SK-N-SH treated with all-trans-retinoic acid at 6 μM for 48 hours (cell line): ENCODE results near the gene PPP1R16B.

Experiments
- ATAC-seq: fragments of 200-7000 bp; cut with Tn5 transposase; 3 replicates; pipeline ENCODE4 v1.9.1; 2020; ENCODE audit warnings: mild to moderate bottlenecking, moderate library complexity
- ARNTL ChIP-seq: fragments of 450-650 bp; formaldehyde crosslinking; IDR thresholded peaks from 2 replicates; pipeline ENCODE4 v1.5.0; 2020; ENCODE audit warnings: low read depth, mild to moderate bottlenecking, moderate library complexity, borderline replicate concordance
- CSDC2 ChIP-seq: fragments of 250-450 bp; sonication (Bioruptor Pico); IDR thresholded peaks from 2 replicates; pipeline ENCODE4 v1.5.0; 2020; ENCODE audit warnings: mild to moderate bottlenecking, moderate library complexity
- ISL1 ChIP-seq: fragments of 250-450 bp; sonication (Bioruptor Pico); IDR thresholded peaks from 2 replicates; pipeline ENCODE4 v2.1.2; 2022; ENCODE audit warnings: mild to moderate bottlenecking, moderate library complexity
- PPARA ChIP-seq: fragments of 250-450 bp; sonication (Bioruptor Pico); IDR thresholded peaks from 2 replicates; pipeline ENCODE4 v1.5.0; 2020; ENCODE audit warnings: mild to moderate bottlenecking, borderline replicate concordance
- SNAI2 ChIP-seq: fragments of 250-450 bp; sonication (Bioruptor Pico); IDR thresholded peaks from 2 replicates; pipeline ENCODE4 v1.5.0; 2020; ENCODE audit warnings: mild to moderate bottlenecking, moderate library complexity
- ZC3H10 ChIP-seq: fragments of 250-450 bp; sonication (Bioruptor Pico); IDR thresholded peaks from 2 replicates; pipeline ENCODE4 v1.5.1; 2021; ENCODE audit warnings: mild to moderate bottlenecking, moderate library complexity
- ZFP3 ChIP-seq: fragments of 250-450 bp; sonication (Bioruptor Pico); IDR thresholded peaks from 2 replicates; pipeline ENCODE4 v1.5.0; 2020; ENCODE audit warnings: mild to moderate bottlenecking, moderate library complexity
- ZFP30 ChIP-seq: fragments of 450-650 bp; formaldehyde crosslinking; IDR thresholded peaks from 2 replicates; pipeline ENCODE4 v1.5.0; 2022; ENCODE audit warnings: mild to moderate bottlenecking, moderate library complexity
- ZNF565 ChIP-seq: fragments of 450-650 bp; formaldehyde crosslinking; conservative IDR thresholded peaks from 2 replicates; pipeline ENCODE4 v1.5.0; 2020; ENCODE audit warnings: low read depth, mild to moderate bottlenecking, moderate library complexity
- ZNF70 ChIP-seq: fragments of 450-650 bp; formaldehyde crosslinking; IDR thresholded peaks from 2 replicates; pipeline ENCODE4 v1.5.0; 2020; ENCODE audit warnings: mild to moderate bottlenecking, moderate library complexity
- ZNF8 ChIP-seq: fragments of 450-650 bp; formaldehyde crosslinking; IDR thresholded peaks from 2 replicates; pipeline ENCODE4 v1.5.0; 2020; ENCODE audit warnings: mild to moderate bottlenecking, moderate library complexity
- TF ChIP-seq, protein P1 (sequence below): fragments of 250-450 bp; sonication (Bioruptor Pico); IDR thresholded peaks from 2 replicates; pipeline ENCODE4 v1.8.0; 2020; ENCODE audit warnings: mild to moderate bottlenecking, moderate library complexity, borderline replicate concordance
- TF ChIP-seq, protein P2 (sequence below): fragments of 250-450 bp; sonication (Bioruptor Pico); IDR thresholded peaks from 2 replicates; pipeline ENCODE4 v1.8.0; 2021; ENCODE audit warnings: low read depth, mild to moderate bottlenecking, moderate library complexity, borderline replicate concordance
- TF ChIP-seq, protein P3 (sequence below): fragments of 250-450 bp; sonication (Bioruptor Pico); IDR thresholded peaks from 2 replicates; pipeline ENCODE4 v1.5.0; 2020; ENCODE audit warnings: mild to moderate bottlenecking, moderate library complexity
- TF ChIP-seq, protein P4 (sequence below): fragments of 250-450 bp; sonication (Bioruptor Pico); IDR thresholded peaks from 2 replicates; pipeline ENCODE4 v1.5.1; 2020; ENCODE audit warnings: low read depth, mild to moderate bottlenecking, moderate library complexity

The PPP1R16B gene

DNA sequence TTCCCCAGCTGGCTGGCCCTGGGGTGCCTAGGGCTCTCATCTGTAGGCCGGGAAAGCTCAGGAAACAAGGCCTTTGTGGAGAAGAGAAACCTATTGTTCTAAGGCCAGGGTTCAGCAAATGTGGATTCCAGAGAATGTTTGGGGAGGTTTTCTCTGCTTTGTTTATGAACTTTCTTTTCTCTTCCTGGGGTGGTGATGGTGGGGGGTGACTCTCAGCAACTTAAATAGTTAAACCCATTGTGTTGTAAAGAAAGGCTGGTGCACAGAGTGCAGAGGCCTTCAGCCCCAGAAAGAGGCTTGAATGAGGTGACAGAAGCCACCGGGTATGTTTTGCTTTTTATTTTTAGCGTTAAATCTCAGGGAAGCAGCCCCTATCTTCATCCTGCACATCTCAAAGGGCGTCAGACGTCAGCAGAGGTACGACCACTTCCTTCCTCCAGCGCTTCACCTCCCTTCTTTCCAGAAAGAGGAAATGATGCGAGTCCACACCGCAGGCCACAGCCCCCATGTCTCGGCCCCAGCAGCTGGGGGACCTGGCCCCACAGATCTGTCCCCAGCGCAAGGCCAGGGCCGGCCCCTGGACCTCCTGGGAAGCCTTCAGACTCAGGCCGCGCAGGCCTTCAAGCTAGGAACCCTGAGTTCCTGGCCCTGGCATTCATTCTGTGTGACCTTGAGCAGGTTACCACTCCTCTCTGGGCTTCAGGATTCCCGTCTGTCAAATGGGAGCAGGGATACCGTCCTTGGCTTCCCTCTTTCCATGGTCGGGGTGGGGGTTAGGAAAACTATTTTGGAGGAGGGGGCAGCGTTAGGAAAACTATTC lies 605 bp upstream of the PPP1R16B start (continued):
- TF ChIP-seq, protein P1, sequence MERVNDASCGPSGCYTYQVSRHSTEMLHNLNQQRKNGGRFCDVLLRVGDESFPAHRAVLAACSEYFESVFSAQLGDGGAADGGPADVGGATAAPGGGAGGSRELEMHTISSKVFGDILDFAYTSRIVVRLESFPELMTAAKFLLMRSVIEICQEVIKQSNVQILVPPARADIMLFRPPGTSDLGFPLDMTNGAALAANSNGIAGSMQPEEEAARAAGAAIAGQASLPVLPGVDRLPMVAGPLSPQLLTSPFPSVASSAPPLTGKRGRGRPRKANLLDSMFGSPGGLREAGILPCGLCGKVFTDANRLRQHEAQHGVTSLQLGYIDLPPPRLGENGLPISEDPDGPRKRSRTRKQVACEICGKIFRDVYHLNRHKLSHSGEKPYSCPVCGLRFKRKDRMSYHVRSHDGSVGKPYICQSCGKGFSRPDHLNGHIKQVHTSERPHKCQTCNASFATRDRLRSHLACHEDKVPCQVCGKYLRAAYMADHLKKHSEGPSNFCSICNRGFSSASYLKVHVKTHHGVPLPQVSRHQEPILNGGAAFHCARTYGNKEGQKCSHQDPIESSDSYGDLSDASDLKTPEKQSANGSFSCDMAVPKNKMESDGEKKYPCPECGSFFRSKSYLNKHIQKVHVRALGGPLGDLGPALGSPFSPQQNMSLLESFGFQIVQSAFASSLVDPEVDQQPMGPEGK (CRISPR knock-in tag), result no peak
- no peak for TF ChIP-seq ZNF8 (CRISPR knock-in tag)

DNA sequence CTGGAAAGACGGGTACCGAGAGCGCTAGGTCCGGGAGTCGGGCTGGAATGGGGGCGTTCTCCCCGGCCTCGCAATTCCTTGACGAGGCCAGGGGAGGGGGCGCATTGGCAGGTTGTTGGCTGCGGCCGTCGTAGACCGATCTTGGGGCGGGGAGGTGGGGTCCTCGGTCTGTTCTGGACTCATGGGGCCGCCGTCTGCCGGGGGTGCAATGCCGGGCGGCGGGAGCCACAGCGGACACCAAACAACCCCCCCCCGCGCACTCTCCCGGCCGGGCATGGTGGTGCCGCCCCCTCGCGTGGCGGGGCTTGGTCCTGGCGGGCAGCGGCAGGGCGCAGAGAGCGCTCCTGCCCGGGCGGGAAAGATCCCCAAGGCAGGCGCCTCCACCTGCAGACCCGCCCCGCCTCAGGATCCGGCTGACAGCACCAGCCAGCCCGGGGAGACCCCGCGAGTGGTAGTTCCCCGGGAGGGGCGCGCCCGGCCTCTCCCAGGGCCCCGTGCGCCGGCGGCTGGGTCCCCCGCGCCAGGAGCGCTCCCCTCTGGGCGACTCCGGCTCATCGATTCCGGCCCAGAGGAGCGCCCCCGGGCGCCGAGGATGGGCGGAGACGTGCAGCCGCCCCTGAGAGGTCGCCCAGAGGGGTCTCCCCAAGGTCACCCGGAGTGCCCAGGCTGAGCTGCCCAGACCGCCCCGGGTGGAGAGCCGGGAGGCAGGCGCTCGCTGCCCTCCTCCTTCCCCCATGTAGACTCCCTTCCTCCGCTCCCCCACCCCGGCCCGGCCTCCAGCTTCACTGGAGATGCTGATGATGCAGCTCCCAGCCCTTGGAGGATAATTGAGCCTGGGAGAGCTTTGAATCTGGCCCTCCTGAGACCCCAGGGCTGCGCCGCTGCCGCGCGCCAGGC lies 709 bp downstream of the PPP1R16B start:
- peak; percentile 44 for ATAC-seq
- TF ChIP-seq ZFP3 (no peak), ZFP30 (CRISPR knock-in tag) (no peak), SNAI2 (CRISPR knock-in tag) (no peak), ARNTL (no peak), ZNF565 (no peak)
- TF ChIP-seq, all 23 proteins: peak for 0

DNA sequence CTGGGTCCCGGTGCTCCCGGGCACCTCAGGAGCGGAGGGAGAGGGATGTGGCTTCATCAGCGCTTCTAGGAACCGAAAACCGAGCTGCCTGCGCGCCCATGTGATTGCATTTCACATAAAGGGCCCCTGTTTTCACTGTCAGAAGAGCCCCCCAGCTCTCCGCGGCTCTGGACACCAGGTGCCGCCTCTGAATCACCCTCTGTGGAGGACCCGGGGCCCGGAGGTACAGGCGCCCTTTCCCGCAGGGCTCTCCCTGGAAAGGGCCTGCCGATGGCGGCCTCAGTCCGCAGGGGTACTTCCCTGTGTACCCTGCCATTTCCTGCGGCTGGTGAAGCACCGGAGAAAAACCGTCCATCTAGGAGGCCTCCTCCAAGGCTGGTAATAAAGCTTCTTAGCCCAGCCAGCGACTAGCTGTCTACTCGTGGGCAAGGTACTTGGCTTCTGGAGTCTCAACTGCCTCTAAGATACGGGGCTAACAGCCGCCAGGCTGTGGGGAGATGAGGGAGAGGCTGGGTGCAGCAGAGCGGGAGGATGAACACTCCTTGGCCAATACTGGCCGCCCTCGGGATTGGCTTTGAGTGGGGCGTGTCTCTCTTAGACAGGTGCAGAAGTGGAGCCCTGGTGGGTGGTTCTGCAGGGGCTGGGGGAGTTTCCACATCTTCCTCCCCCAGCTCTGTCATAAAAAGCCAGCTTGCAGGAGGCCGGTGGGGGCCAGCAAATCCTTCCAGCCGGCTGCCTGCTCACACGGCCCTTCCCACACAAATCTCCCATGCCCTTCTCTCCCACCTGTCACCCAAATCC lies 1.6 kb downstream of the PPP1R16B start:
- ATAC-seq, result peak; percentile 7; the same call in 2 of the 3 replicates
- TF ChIP-seq, protein P2, sequence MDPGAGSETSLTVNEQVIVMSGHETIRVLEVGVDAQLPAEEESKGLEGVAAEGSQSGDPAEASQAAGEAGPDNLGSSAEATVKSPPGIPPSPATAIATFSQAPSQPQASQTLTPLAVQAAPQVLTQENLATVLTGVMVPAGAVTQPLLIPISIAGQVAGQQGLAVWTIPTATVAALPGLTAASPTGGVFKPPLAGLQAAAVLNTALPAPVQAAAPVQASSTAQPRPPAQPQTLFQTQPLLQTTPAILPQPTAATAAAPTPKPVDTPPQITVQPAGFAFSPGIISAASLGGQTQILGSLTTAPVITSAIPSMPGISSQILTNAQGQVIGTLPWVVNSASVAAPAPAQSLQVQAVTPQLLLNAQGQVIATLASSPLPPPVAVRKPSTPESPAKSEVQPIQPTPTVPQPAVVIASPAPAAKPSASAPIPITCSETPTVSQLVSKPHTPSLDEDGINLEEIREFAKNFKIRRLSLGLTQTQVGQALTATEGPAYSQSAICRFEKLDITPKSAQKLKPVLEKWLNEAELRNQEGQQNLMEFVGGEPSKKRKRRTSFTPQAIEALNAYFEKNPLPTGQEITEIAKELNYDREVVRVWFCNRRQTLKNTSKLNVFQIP (CRISPR knock-in tag), result no peak
- TF ChIP-seq ZNF565, result no peak
- TF ChIP-seq, protein P3, sequence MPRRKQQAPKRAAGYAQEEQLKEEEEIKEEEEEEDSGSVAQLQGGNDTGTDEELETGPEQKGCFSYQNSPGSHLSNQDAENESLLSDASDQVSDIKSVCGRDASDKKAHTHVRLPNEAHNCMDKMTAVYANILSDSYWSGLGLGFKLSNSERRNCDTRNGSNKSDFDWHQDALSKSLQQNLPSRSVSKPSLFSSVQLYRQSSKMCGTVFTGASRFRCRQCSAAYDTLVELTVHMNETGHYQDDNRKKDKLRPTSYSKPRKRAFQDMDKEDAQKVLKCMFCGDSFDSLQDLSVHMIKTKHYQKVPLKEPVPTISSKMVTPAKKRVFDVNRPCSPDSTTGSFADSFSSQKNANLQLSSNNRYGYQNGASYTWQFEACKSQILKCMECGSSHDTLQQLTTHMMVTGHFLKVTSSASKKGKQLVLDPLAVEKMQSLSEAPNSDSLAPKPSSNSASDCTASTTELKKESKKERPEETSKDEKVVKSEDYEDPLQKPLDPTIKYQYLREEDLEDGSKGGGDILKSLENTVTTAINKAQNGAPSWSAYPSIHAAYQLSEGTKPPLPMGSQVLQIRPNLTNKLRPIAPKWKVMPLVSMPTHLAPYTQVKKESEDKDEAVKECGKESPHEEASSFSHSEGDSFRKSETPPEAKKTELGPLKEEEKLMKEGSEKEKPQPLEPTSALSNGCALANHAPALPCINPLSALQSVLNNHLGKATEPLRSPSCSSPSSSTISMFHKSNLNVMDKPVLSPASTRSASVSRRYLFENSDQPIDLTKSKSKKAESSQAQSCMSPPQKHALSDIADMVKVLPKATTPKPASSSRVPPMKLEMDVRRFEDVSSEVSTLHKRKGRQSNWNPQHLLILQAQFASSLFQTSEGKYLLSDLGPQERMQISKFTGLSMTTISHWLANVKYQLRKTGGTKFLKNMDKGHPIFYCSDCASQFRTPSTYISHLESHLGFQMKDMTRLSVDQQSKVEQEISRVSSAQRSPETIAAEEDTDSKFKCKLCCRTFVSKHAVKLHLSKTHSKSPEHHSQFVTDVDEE, result no peak
- no peak for TF ChIP-seq ZNF8 (CRISPR knock-in tag)
- TF ChIP-seq ISL1 (CRISPR knock-in tag), result no peak
- TF ChIP-seq CSDC2 (CRISPR knock-in tag), result no peak
- no peak for TF ChIP-seq ZNF70 (CRISPR knock-in tag)
- TF ChIP-seq PPARA (CRISPR knock-in tag), result no peak
- no peak for TF ChIP-seq ZC3H10 (CRISPR knock-in tag)
- TF ChIP-seq ZFP3, result no peak
- TF ChIP-seq, protein P4, sequence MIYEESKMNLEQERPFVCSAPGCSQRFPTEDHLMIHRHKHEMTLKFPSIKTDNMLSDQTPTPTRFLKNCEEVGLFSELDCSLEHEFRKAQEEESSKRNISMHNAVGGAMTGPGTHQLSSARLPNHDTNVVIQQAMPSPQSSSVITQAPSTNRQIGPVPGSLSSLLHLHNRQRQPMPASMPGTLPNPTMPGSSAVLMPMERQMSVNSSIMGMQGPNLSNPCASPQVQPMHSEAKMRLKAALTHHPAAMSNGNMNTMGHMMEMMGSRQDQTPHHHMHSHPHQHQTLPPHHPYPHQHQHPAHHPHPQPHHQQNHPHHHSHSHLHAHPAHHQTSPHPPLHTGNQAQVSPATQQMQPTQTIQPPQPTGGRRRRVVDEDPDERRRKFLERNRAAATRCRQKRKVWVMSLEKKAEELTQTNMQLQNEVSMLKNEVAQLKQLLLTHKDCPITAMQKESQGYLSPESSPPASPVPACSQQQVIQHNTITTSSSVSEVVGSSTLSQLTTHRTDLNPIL, result no peak
- TF ChIP-seq ARNTL, result no peak
- TF ChIP-seq ZFP30 (CRISPR knock-in tag), result no peak
- TF ChIP-seq, protein P1 (CRISPR knock-in tag), result no peak
